CD14-positive monocyte (primary cell): ENCODE data around the gene KCNJ16. TPM values are rescaled to one million over a fixed set of nuclear protein-coding genes. Genes with fewer than 3 reads are reported as not detected.

ENCODE experiments used
- DNase-seq, 3 donors: peaks; one replicate each; pipeline ENCODE4 v3.0.0-alpha.2; 2011 to 2022
- H2AFZ ChIP-seq: 2 replicates; pipeline ENCODE4 v1.6.0; 2012; ENCODE audit warnings: mild to moderate bottlenecking, low read depth, low read length, inconsistent platforms; ENCODE audit not compliant: insufficient read depth, poor library complexity, severe bottlenecking
- H3K27ac ChIP-seq, 2 donors: 1 replicate in 1 of 2; 2 replicates in 1 of 2; pipeline ENCODE4 v1.5.1; 2012 to 2013; ENCODE audit warnings: low read length in 2 of 2, control low read depth in 1 of 2, inconsistent platforms in 1 of 2, low read depth in 1 of 2, mild to moderate bottlenecking in 1 of 2
- H3K27me3 ChIP-seq, 2 donors: one replicate each; pipeline versions ENCODE4 v1.6.0 to v1.6.1; 2011 to 2013; ENCODE audit warnings: low read length in 2 of 2; ENCODE audit not compliant: control insufficient read depth in 2 of 2, insufficient read depth in 2 of 2
- H3K36me3 ChIP-seq, 2 donors: replicated peaks in 1 of 2; 1 replicate in 1 of 2; 2 replicates in 1 of 2; pipeline versions ENCODE4 v1.5.1 to v1.6.1; 2012 to 2013; ENCODE audit warnings: low read length in 2 of 2, control low read depth in 1 of 2, inconsistent platforms in 1 of 2, mild to moderate bottlenecking in 1 of 2; ENCODE audit not compliant: insufficient read depth in 2 of 2, control insufficient read depth in 1 of 2
- H3K4me1 ChIP-seq, 2 donors: 1 replicate in 1 of 2; 2 replicates in 1 of 2; pipeline versions ENCODE4 v1.5.1 to v1.6.1; 2012 to 2013; ENCODE audit warnings: low read length in 2 of 2, control low read depth in 1 of 2, inconsistent platforms in 1 of 2, mild to moderate bottlenecking in 1 of 2, moderate library complexity in 1 of 2; ENCODE audit not compliant: insufficient read depth in 2 of 2, control insufficient read depth in 1 of 2
- H3K4me2 ChIP-seq: replicated peaks from 2 replicates; pipeline ENCODE3; 2012; ENCODE audit warnings: low read length, moderate library complexity, mild to moderate bottlenecking; ENCODE audit not compliant: poor library complexity, severe bottlenecking; ENCODE audit errors: extremely low read depth
- H3K4me3 ChIP-seq, 3 experiments: fragments of 200-600 bp in 1 of 3; sonication (generic) in 1 of 3; replicated peaks in 1 of 3; 1 replicate in 2 of 3; 2 replicates in 1 of 3; pipeline ENCODE4 v1.5.1; 2011 to 2013; ENCODE audit warnings: low read length in 3 of 3, mild to moderate bottlenecking in 3 of 3, control low read depth in 2 of 3, low read depth in 2 of 3, inconsistent platforms in 1 of 3, moderate library complexity in 1 of 3
- H3K79me2 ChIP-seq: 2 replicates; pipeline ENCODE4 v1.6.0; 2012; ENCODE audit warnings: mild to moderate bottlenecking, control low read depth, inconsistent platforms, low read length, moderate library complexity; ENCODE audit not compliant: insufficient read depth
- H3K9ac ChIP-seq: 2 replicates; pipeline ENCODE4 v1.6.0; 2017; ENCODE audit warnings: low read length, mild to moderate bottlenecking; ENCODE audit not compliant: insufficient read depth, poor library complexity, severe bottlenecking
- H3K9me3 ChIP-seq, 2 donors: replicated peaks in 1 of 2; 1 replicate in 1 of 2; 2 replicates in 1 of 2; pipeline versions ENCODE4 v1.5.1 to v1.6.1; 2012 to 2013; ENCODE audit warnings: low read length in 2 of 2, control low read depth in 1 of 2; ENCODE audit not compliant: control insufficient read depth in 1 of 2, insufficient read depth in 1 of 2
- H4K20me1 ChIP-seq: 2 replicates; pipeline ENCODE4 v1.6.0; 2012; ENCODE audit warnings: mild to moderate bottlenecking, low read length, control low read depth, moderate library complexity; ENCODE audit not compliant: insufficient read depth
- H3K27ac Mint-ChIP-seq, 7 donors: one replicate each; pipeline ENCODE4 v1.8.0; 2020; ENCODE audit warnings: mild to moderate bottlenecking in 7 of 7, mixed read lengths in 7 of 7, moderate library complexity in 6 of 7, inconsistent platforms in 2 of 7
- H3K27me3 Mint-ChIP-seq, 3 donors: one replicate each; pipeline ENCODE4 v1.8.0; 2021 to 2022; ENCODE audit warnings: low read depth in 3 of 3, mild to moderate bottlenecking in 3 of 3, mixed read lengths in 3 of 3, moderate library complexity in 3 of 3, inconsistent platforms in 1 of 3
- H3K36me3 Mint-ChIP-seq, 2 donors: one replicate each; pipeline ENCODE4 v1.8.0; 2020; ENCODE audit warnings: mixed read lengths in 2 of 2, inconsistent platforms in 1 of 2, mild to moderate bottlenecking in 1 of 2
- H3K4me1 Mint-ChIP-seq: one replicate; pipeline ENCODE4 v1.8.0; 2020; ENCODE audit warnings: mild to moderate bottlenecking, mixed read lengths
- H3K4me3 Mint-ChIP-seq, 2 donors: one replicate each; pipeline ENCODE4 v1.8.0; 2020; ENCODE audit warnings: mild to moderate bottlenecking in 2 of 2, mixed read lengths in 2 of 2, moderate library complexity in 1 of 2
- H3K9me3 Mint-ChIP-seq, 7 donors: one replicate each; pipeline ENCODE4 v1.8.0; 2020 to 2022; ENCODE audit warnings: mixed read lengths in 7 of 7, mild to moderate bottlenecking in 6 of 7, moderate library complexity in 6 of 7, inconsistent platforms in 2 of 7
- WGBS: methylation state at CpG from one replicate; pipeline ENCODE4 v1.1.5; 2013; ENCODE audit warnings: missing lambda C conversion rate; ENCODE audit not compliant: insufficient coverage; 5-methylcytosine and 5-hydroxymethylcytosine counted together
- intact Hi-C, 2 donors: fragments of 100-400 bp; cut with micrococcal nuclease; formaldehyde crosslinking; loops; one replicate each; pipeline versions ENCODE4 v1.15.0 to v1.15.1; 2023
- polyA plus RNA-seq, 3 donors: library from polyadenylated mRNA; depleted of rRNA in 1 of 3; unstranded in 2 of 3; stranded (reverse) in 1 of 3; fragments of 300-500 nt in 2 of 3; fragments of >200 nt in 1 of 3; fragmentation: Illumina TruSeq in 2 of 3; gene quantifications; 1 replicate in 2 of 3; 2 replicates in 1 of 3; pipeline ENCODE4 v1.2.3, GENCODE V29; 2012 to 2021
- TF ChIP-seq, protein P1 (sequence below): fragments of 200-600 bp; IDR thresholded peaks from one replicate; pipeline ENCODE4 v1.8.0; 2022; ENCODE audit warnings: antibody characterized with exemption, mild to moderate bottlenecking

Gene KCNJ16
- polyA plus RNA-seq, 3 donors: not detected

- Histone ChIP-seq H3K4me3 (no peak overlapping the region), H2AFZ (no peak overlapping the region), H4K20me1 (no peaks in the 10 kb centered on the region), H3K27me3 (no peaks in the 10 kb centered on the region), H3K79me2 (no peaks in the 10 kb centered on the region), H3K4me2 (no peak overlapping the region), H3K36me3 (no peaks in the 10 kb centered on the region), H3K9ac (no peak overlapping the region), H3K4me1 (peaks cover 4 to 5% of the 10 kb centered on the region in 2 donors), H3K27ac (no peak overlapping the region), H3K9me3 (no peaks in the 10 kb centered on the region)
- TF ChIP-seq, protein P1, sequence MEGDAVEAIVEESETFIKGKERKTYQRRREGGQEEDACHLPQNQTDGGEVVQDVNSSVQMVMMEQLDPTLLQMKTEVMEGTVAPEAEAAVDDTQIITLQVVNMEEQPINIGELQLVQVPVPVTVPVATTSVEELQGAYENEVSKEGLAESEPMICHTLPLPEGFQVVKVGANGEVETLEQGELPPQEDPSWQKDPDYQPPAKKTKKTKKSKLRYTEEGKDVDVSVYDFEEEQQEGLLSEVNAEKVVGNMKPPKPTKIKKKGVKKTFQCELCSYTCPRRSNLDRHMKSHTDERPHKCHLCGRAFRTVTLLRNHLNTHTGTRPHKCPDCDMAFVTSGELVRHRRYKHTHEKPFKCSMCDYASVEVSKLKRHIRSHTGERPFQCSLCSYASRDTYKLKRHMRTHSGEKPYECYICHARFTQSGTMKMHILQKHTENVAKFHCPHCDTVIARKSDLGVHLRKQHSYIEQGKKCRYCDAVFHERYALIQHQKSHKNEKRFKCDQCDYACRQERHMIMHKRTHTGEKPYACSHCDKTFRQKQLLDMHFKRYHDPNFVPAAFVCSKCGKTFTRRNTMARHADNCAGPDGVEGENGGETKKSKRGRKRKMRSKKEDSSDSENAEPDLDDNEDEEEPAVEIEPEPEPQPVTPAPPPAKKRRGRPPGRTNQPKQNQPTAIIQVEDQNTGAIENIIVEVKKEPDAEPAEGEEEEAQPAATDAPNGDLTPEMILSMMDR: no peak
- H3K4me3 Mint-ChIP-seq: no peak overlapping the region
- H3K36me3 Mint-ChIP-seq: no peaks in the 10 kb centered on the region
- H3K27me3 Mint-ChIP-seq: peaks cover 0 to 3% (median 3%) of the 10 kb centered on the region in 3 donors
- peaks cover 6% of the 10 kb centered on the region for H3K4me1 Mint-ChIP-seq
- no peak for DNase-seq
- H3K27ac Mint-ChIP-seq: no peak overlapping the region
- H3K9me3 Mint-ChIP-seq: peaks cover 0 to 7% (median 6%) of the 10 kb centered on the region in 7 donors
- intact Hi-C loops: no loop called here
These were observed 32.4 kb downstream of the KCNJ16 start for GRCh38 chr17:70107441-70107840.

DNA sequence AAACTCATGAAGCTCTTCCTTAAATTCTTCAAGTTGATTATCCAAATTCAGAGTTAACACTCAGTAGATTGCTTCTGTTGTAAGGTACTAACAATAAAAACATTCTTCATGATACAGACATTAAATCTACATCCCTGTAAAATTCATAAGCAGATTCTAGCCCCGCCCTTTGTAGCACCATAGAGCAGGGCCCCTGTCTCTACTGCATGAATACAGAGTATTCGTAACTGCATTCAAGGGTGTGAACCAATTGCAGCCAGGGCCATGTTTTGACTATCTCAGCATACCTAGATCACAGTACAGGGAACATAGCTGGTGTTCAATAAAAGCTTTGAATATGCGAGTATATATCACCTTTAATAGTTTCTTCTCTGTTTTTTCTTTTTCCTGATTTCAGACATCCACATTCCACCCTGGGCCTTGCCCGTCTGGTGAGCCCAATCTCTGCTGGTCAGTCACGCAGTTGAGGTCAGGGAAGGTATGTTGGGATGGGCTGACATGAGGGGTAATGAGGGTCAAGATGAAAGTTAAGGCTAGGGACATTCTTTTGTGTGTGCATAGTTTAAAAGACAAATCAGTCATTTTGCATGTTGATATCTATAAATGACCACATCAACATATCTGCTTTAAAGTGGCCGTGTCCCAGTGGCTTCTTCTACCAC, 33.0 kb downstream of the KCNJ16 start:
- intact Hi-C loops: no loop called here
- Histone ChIP-seq H3K79me2 (no peaks in the 10 kb centered on the region), H2AFZ (no peak overlapping the region), H3K4me3 (no peak overlapping the region), H3K27ac (no peak overlapping the region), H4K20me1 (no peaks in the 10 kb centered on the region), H3K36me3 (no peaks in the 10 kb centered on the region), H3K9me3 (no peaks in the 10 kb centered on the region), H3K9ac (no peak overlapping the region), H3K4me2 (no peak overlapping the region), H3K4me1 (no peaks in the 10 kb centered on the region), H3K27me3 (no peaks in the 10 kb centered on the region)
- no peak for DNase-seq
- TF ChIP-seq, protein P1: no peak
- WGBS: no CpG with 5 or more reads among the region's 6 CpGs
- Mint-ChIP-seq H3K4me3 (no peak overlapping the region), H3K9me3 (peaks cover 0 to 7% (median 5%) of the 10 kb centered on the region in 7 donors), H3K36me3 (no peaks in the 10 kb centered on the region), H3K4me1 (peaks cover 1% of the 10 kb centered on the region), H3K27ac (no peak overlapping the region), H3K27me3 (peaks cover 0 to 3% (median 3%) of the 10 kb centered on the region in 3 donors)
